NCI-H524 treated with DMSO at 0.1 percent for 48 hours (cell line): ENCODE measurements around the gene IGF2BP2.

Source experiments
- DNase-seq: peaks from one replicate; lab custom pipeline; 2025; lab: John Stamatoyannopoulos, UW

The IGF2BP2 gene

DNA sequence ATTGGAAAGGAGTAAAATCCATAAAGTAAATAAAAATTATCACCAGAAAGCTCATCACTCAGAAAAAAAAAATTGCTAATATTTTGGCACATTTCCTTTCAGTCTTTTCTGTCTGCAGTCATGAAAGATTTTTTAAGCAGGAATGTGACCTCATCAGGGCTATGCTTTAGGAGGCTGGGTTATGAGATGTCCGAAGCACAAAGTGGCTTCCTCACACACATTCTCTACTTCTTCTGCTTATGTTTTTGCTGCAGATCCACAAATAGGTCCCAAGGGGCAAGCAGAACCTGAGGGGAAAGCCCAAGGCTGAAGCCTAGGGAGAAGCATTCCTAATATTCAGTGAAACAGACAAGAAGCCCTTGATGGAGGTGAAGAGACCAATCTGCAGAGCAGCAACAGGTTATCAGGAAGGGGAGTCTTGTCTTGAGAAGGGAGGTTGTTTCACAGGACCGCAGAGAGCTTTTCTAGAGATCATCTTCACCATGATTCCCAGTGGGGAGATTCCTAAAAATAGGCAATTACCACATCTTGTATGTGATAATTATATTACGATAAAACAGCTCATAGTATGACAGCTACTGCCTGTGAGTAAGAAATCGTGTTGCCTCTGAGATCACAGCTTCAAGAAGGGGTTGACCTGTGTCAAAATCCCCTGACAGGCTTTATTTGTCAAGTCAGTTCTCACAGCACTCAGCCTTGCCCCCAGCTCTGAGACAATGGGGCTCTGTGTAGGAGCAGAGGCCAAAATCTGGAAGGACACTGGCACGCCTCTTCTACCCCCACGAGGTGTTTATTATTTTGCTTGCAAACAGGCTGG lies 60.5 kb downstream of the IGF2BP2 start:
- no peak for DNase-seq

DNA sequence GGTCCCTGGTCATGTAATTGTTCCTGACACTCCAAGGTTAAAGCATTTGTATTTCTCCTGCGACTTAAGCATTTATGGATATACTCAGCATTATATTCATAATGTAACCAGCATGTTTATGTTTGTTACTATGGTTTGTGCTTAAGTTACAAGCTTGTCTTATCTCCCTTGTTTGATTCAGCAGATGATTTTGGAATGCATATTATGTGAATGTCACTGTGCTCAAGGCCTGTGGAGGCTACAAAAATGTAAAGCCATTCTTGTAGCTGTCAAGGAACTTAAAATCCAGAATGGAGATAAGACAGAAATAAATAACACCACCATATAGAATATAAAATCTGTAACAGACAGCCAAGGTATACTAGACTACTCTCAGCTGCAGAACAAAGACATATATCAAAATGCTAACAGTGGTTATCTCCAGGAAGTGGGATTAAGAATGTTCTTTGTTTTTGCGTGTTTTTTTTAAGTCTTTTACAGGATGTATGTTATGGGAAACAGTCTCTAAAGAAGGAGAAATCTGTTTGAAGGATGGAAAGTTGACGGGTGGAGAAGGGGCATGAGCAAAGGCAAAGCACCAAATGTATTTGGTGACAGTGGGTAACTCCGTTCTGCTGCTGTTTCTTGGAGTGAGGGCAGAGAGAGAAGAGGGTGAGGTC lies 61.4 kb downstream of the IGF2BP2 start:
- no peak for DNase-seq

DNA sequence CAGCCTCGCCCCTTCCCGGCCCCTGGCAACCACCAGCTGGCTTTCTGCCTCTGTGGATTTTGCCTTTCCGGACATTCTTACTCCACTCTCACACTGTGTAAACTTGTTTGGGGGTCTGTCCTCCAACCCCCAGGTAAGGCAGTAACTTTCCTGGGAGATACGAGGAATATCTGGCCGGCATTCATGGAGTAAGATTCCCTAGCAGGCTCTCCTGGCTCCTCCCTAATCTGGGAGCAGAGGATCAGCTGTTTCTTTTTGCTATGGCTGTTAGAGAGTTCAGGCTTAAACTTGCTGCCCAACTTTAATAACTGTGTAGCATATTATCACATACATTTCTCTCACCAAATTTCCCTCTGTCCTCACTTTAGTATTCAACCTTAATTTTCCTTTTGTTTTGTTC lies 64.3 kb downstream of the IGF2BP2 start:
- no peak for DNase-seq

DNA sequence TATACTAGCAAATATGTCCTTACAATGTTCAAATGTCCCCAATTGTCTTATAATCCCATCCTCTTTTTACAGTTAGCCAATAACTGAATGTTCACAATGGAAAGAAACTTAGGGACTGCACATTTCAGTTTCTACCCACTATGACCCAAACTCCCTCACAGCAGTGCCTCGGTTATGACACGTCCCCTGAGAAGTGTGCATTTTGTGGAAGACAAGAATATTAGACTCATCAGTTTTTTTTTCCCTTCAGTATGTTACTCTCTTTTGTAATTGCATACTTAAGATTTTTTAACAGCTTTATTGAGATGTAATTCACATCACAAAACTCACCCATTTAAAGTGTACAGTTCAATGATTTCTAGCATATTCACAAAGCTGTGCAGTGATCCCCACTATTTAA lies 64.8 kb downstream of the IGF2BP2 start:
- no peak for DNase-seq

DNA sequence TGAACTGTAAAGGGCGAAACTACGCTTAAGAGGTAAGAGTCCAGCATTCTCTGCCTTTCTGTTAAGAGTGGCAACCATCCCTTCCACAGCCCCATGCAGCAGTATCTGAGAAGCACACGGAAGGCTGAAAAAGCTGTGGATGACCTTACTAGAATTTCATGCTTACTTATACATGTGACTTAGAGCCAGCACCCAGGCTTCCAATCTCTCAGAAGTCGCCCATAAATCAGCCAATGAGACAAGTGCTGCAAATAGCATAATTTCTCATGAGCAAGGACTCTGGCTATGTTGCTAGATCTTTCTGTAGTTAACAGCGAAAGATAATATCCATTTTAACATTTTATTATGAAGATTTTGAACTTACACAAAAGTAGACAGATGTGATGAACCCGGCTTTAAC lies 65.3 kb downstream of the IGF2BP2 start:
- DNase-seq, result no peak

- no peak for DNase-seq
Observed at GRCh38 chr3:185758912-185759311, 65.9 kb downstream of the IGF2BP2 start.

- no peak for DNase-seq
Observed at GRCh38 chr3:185757176-185757575, 67.7 kb downstream of the IGF2BP2 start.

GRCh38 chr3:185756477-185756876 lies 68.4 kb downstream of the IGF2BP2 start:
- no peak for DNase-seq

DNA sequence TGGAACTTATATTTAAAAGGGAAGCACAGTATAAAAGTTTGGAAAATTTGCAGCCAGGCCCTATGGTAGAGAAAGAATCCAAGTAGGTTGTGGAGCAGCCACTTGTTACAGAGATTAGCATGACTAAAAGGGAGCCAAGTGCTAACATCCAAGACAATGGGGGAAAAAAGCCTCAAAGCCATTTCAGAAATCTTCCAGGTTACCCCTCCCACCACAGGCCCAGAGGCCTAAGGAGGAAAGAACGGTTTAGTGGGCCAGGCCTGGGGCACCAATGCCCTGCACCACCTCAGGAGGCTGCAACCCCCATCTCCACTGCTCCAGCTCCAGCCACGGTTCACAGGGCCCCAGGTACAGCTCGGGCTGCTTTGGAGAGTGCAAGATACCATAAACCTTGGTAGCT lies 69.9 kb downstream of the IGF2BP2 start:
- DNase-seq, result no peak

- DNase-seq, result no peak
Observed at GRCh38 chr3:185753354-185753753, 71.5 kb downstream of the IGF2BP2 start.

- no peak for DNase-seq
Observed at GRCh38 chr3:185750702-185751101, 74.1 kb downstream of the IGF2BP2 start.

GRCh38 chr3:185750015-185750414 lies 74.8 kb downstream of the IGF2BP2 start:
- no peak for DNase-seq

GRCh38 chr3:185746470-185746869 lies 78.4 kb downstream of the IGF2BP2 start:
- no peak for DNase-seq

DNA sequence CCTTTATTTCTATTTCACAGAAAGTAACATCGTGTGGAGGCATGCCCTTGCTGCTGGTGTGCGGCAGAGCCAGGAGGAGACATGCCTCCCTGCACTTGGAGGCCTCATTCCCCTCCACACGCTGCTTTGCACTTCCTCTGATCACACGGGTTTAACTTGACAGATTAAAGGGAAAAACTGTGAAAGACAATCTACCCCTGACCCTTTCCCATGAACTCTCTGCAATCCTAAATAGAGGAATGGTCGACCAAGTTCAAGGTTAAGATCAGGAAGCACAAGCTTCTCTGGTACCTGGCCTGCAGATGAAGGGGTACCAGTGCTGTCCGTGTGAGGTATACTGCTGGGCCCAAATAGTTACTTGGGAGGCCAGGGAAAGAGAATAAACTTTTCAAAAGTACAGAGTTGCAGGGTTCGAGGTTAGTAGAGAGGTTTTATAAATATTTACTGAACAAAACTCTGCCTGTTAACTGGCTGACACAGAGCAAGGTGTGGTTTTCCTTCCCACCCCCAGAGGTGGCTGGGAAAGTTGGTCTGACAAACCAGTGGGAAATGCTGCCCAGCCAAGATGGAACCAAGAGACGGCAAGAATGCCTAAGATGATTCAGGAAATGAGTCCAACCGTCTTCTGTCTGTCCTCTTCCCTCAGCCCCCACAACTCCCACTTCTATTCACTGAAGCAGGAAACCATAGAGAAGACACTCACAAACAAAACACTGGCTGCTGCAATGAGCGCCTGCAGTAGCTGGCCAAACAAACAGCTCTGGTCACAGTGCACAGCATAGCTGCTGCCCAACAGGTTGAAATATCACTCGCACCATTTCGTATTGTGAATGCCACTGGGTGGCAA lies 79.6 kb downstream of the IGF2BP2 start:
- no peak for DNase-seq

DNA sequence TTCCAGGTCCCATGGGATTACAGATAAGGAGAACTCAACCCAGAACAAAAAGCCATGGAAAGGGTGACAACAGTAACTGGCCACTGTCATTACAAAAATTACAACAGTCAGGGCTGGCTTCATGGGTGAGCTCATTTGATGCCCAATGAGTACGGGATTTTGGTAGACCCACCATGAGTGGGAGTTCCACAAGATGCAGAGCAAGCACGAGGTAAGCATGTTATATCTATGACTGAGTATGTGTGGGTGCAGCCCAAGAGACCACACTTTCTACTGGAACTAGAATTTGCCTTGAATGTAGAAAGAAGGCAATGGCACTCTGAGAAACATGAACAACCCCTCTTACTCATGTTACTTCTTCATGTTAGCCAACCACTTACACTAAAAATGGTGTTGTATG lies 83.3 kb downstream of the IGF2BP2 start:
- no peak for DNase-seq

- no peak for DNase-seq
Observed at GRCh38 chr3:185740133-185740532, 84.7 kb downstream of the IGF2BP2 start.

DNA sequence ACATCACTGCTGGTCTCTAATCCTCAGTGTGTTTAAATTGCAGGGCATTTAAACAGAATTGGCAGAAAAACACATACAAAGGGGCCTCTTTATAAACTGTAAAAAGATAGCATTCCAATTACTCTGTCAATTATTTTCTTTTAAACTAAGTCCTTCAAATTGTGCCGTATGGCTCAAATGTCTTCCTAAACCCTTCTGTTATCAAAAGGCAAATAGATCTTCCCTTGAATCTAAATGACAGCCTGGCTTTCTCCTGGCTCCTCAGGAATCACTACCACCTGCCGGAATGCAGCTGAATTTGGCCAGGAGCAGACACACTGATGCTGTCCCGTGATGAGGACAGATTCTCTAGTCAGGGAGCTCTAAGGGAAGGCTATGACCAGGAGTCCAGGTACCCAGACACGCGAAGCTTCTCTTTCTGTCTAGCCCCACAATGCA lies 85.6 kb downstream of the IGF2BP2 start:
- DNase-seq, result no peak

- DNase-seq, result no peak
Observed at GRCh38 chr3:185737740-185738680, 86.8 kb downstream of the IGF2BP2 start.

- no peak for DNase-seq
Observed at GRCh38 chr3:185737020-185737419, 87.8 kb downstream of the IGF2BP2 start.

- DNase-seq, result no peak
Observed at GRCh38 chr3:185734725-185735096, 90.1 kb downstream of the IGF2BP2 start.

GRCh38 chr3:185733980-185734724 lies 90.7 kb downstream of the IGF2BP2 start:
- peak; percentile 76 for DNase-seq
